Measurements from ENCODE around the gene SINHCAF. TPM values are rescaled to one million over a fixed set of nuclear protein-coding genes. Genes with fewer than 3 reads are reported as not detected.

SINHCAF gene
- total RNA-seq, 1 experiment from 2014 or later = 179 TPM

DNA sequence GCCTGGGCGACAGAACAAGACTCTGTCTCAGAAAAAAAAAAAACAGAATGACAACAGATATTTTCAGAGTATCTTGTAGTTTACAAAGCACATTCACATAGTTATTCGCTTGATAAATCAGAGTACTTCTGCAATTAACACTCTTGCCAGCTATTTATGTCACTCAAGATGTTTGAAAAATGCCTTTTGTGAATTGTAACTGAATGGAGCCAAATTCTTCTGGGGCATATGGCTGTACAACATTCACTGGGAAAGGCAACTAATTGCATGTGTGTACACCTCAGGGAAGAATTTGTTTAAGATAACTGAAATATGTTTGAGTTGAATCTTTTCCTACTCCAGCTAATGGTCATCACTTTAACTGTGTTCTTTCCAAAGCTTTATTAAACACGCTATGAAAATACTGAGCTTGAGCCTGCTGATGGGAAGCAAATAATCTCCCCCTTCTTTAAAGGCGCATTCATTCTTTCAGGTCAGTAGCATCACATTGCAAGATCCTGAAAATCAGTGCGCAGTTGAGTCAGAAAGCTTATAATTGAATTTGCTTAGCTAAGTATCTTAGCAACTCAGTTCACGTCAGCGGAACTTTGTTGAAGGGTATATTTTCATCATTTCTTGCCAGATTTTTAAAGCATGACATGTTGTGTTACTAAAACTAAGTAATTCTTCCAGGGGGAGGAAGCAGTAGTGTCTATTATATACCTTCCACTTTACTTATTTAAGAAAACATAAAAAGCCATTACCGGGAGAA is 66.6 kb downstream of the SINHCAF start:
- TF ChIP-seq SP1 (IDR thresholded peaks at IDR 0.05; ENCODE audit: low read depth) (no peak), ZNF274 (IDR thresholded peaks at IDR 0.05; ENCODE audit: low read depth, low read length) (no peak), CBX3 (IDR thresholded peaks at IDR 0.05; ENCODE audit: low read depth) (no peak), TCF7L2 (IDR thresholded peaks at IDR 0.05; ENCODE audit: borderline replicate concordance, extremely low read depth, insufficient read depth, insufficient read length) (no peak), EZH2 (IDR thresholded peaks at IDR 0.05) (no peak), CEBPB (IDR thresholded peaks at IDR 0.05; ENCODE audit: low read depth) (no peak), POLR2A (IDR thresholded peaks at IDR 0.05; ENCODE audit: borderline replicate concordance, extremely low read depth, insufficient read depth, insufficient read length) (no peak), SRF (IDR thresholded peaks at IDR 0.05; ENCODE audit: low read depth) (no peak), ZFX (IDR thresholded peaks at IDR 0.05) (no peak), EGR1 (IDR thresholded peaks at IDR 0.05; ENCODE audit: low read depth) (no peak)
- TF ChIP-seq, protein P1, sequence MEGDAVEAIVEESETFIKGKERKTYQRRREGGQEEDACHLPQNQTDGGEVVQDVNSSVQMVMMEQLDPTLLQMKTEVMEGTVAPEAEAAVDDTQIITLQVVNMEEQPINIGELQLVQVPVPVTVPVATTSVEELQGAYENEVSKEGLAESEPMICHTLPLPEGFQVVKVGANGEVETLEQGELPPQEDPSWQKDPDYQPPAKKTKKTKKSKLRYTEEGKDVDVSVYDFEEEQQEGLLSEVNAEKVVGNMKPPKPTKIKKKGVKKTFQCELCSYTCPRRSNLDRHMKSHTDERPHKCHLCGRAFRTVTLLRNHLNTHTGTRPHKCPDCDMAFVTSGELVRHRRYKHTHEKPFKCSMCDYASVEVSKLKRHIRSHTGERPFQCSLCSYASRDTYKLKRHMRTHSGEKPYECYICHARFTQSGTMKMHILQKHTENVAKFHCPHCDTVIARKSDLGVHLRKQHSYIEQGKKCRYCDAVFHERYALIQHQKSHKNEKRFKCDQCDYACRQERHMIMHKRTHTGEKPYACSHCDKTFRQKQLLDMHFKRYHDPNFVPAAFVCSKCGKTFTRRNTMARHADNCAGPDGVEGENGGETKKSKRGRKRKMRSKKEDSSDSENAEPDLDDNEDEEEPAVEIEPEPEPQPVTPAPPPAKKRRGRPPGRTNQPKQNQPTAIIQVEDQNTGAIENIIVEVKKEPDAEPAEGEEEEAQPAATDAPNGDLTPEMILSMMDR (IDR thresholded peaks at IDR 0.05 in 2 of 3, conservative IDR thresholded peaks at IDR 0.05 in 1 of 3; ENCODE audit: borderline replicate concordance in 1 of 3, insufficient read depth in 1 of 3, low read depth in 2 of 3, low read length in 2 of 3) = no peak
- TF ChIP-seq, protein P2, sequence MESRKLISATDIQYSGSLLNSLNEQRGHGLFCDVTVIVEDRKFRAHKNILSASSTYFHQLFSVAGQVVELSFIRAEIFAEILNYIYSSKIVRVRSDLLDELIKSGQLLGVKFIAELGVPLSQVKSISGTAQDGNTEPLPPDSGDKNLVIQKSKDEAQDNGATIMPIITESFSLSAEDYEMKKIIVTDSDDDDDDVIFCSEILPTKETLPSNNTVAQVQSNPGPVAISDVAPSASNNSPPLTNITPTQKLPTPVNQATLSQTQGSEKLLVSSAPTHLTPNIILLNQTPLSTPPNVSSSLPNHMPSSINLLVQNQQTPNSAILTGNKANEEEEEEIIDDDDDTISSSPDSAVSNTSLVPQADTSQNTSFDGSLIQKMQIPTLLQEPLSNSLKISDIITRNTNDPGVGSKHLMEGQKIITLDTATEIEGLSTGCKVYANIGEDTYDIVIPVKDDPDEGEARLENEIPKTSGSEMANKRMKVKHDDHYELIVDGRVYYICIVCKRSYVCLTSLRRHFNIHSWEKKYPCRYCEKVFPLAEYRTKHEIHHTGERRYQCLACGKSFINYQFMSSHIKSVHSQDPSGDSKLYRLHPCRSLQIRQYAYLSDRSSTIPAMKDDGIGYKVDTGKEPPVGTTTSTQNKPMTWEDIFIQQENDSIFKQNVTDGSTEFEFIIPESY (IDR thresholded peaks at IDR 0.05; ENCODE audit: extremely low read depth, insufficient replicate concordance, low read length) = no peak
- TF ChIP-seq, protein P3, sequence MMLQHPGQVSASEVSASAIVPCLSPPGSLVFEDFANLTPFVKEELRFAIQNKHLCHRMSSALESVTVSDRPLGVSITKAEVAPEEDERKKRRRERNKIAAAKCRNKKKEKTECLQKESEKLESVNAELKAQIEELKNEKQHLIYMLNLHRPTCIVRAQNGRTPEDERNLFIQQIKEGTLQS (IDR thresholded peaks at IDR 0.05) = no peak
- TF ChIP-seq, protein P4, sequence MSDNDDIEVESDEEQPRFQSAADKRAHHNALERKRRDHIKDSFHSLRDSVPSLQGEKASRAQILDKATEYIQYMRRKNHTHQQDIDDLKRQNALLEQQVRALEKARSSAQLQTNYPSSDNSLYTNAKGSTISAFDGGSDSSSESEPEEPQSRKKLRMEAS (IDR thresholded peaks at IDR 0.05) = no peak
- no peak overlapping the region for H3K9ac ChIP-seq (ENCODE audit: low read length)
- H3K4me2 ChIP-seq (ENCODE audit: low read length) = no peak overlapping the region
- CTCF ChIA-PET = interaction anchor here (2.5 kb wide), 1 partner anchor 13 kb away, joined by 13 read pairs; no protein-coding TSS in a partner anchor
- H3K27ac ChIP-seq (ENCODE audit: low read depth, low read length) = no peak overlapping the region
- POLR2A ChIA-PET = no interaction called here
- intact Hi-C loops (cut with micrococcal nuclease) = no loop called here
- no peaks in the 10 kb centered on the region for H3K9me2 ChIP-seq (ENCODE audit: insufficient read depth)
- H2AFZ ChIP-seq (ENCODE audit: low read depth, low read length, poor library complexity, severe bottlenecking) = no peak overlapping the region
- RAD21 ChIA-PET (ENCODE audit: low non-redundant PET in 1 of 2, low total read pairs in 2 of 2, uncharacterized antibody in 2 of 2, unreplicated experiment in 2 of 2) = no interaction called here
- no peak for DNase-seq (ENCODE audit: low read depth, low spot score)
- no peak for ATAC-seq
- H3K27me3 ChIP-seq (ENCODE audit: insufficient read depth, low read length) = no peaks in the 10 kb centered on the region
- H3K9me3 ChIP-seq (ENCODE audit: control insufficient read depth in 1 of 2, insufficient read depth in 1 of 2, low read depth in 1 of 2, low read length in 2 of 2) = no peaks in the 10 kb centered on the region
- no peaks in the 10 kb centered on the region for H3K4me1 ChIP-seq (ENCODE audit: control insufficient read depth in 1 of 2, insufficient read depth in 2 of 2, low read length in 2 of 2)
- H4K20me1 ChIP-seq (ENCODE audit: insufficient read depth) = no peaks in the 10 kb centered on the region
- H3K79me2 ChIP-seq (ENCODE audit: insufficient read depth, low read length) = no peaks in the 10 kb centered on the region
- no peaks in the 10 kb centered on the region for H3K36me3 ChIP-seq (ENCODE audit: control insufficient read depth in 1 of 2, insufficient read depth in 2 of 2, low read length in 2 of 2)
- BruUV-seq (replicated peaks) = no TSS peak
- no peak overlapping the region for H3K4me3 ChIP-seq (replicated peaks in 1 of 2; ENCODE audit: low read depth in 1 of 2, low read length in 2 of 2)

Measured in HCT116 (cell line).